GM06990 (cell line): Measurements from ENCODE around the gene HYDIN.
"Not testable (repeated sequence)": the region's sequence is repeated elsewhere in the genome, so short reads cannot be mapped to it uniquely, and the experiment has no call there.

ENCODE experiments used
- DNase-seq: peaks from one replicate; pipeline ENCODE4 v3.0.0-alpha.2; 2011; ENCODE audit not compliant: insufficient read length; ENCODE audit errors: extremely low read depth
- H3K27me3 ChIP-seq: replicated peaks from 2 replicates; pipeline ENCODE4 v1.6.0; 2011; ENCODE audit warnings: low read length; ENCODE audit not compliant: control insufficient read depth, insufficient read depth
- H3K36me3 ChIP-seq: 2 replicates; pipeline ENCODE4 v1.5.1; 2011; ENCODE audit warnings: low read length; ENCODE audit not compliant: control insufficient read depth, insufficient read depth
- H3K4me3 ChIP-seq: replicated peaks from 2 replicates; pipeline ENCODE4 v1.5.1; 2011; ENCODE audit warnings: low read depth, mild to moderate bottlenecking, control low read depth, low read length

The HYDIN gene

GRCh38 chr16:70954922-70955321 is 275.6 kb downstream of the HYDIN start:
- H3K4me3 ChIP-seq, H3K27me3 ChIP-seq, H3K36me3 ChIP-seq, DNase-seq: not testable (repeated sequence)

- DNase-seq, H3K27me3 ChIP-seq, H3K36me3 ChIP-seq, H3K4me3 ChIP-seq: not testable (repeated sequence)
These were observed 276.7 kb downstream of the HYDIN start for GRCh38 chr16:70953824-70954223.

GRCh38 chr16:70943551-70943950 is 287.0 kb downstream of the HYDIN start:
- H3K36me3 ChIP-seq, H3K4me3 ChIP-seq, DNase-seq, H3K27me3 ChIP-seq: not testable (repeated sequence)

- H3K4me3 ChIP-seq, DNase-seq, H3K36me3 ChIP-seq, H3K27me3 ChIP-seq: not testable (repeated sequence)
These were observed 290.7 kb downstream of the HYDIN start for GRCh38 chr16:70939690-70940359.

- H3K4me3 ChIP-seq, H3K36me3 ChIP-seq, DNase-seq, H3K27me3 ChIP-seq: not testable (repeated sequence)
These were observed 293.6 kb downstream of the HYDIN start for GRCh38 chr16:70936781-70937525.

- DNase-seq, H3K36me3 ChIP-seq, H3K27me3 ChIP-seq, H3K4me3 ChIP-seq: not testable (repeated sequence)
These were observed 295.2 kb downstream of the HYDIN start for GRCh38 chr16:70935325-70935724.

- not testable (repeated sequence) for H3K36me3 ChIP-seq, H3K4me3 ChIP-seq, DNase-seq, H3K27me3 ChIP-seq
These were observed 296.8 kb downstream of the HYDIN start for GRCh38 chr16:70933746-70934145.

- DNase-seq, H3K36me3 ChIP-seq, H3K27me3 ChIP-seq, H3K4me3 ChIP-seq: not testable (repeated sequence)
These were observed 299.8 kb downstream of the HYDIN start for GRCh38 chr16:70930757-70931156.

GRCh38 chr16:70922164-70922563 is 308.4 kb downstream of the HYDIN start:
- DNase-seq, H3K36me3 ChIP-seq, H3K4me3 ChIP-seq: not testable (repeated sequence)

GRCh38 chr16:70920661-70921060 is 309.9 kb downstream of the HYDIN start:
- not testable (repeated sequence) for H3K4me3 ChIP-seq, H3K27me3 ChIP-seq, DNase-seq, H3K36me3 ChIP-seq

More at GRCh38 chr16:70922164-70922563, 308.4 kb downstream of the HYDIN start:
- H3K27me3 ChIP-seq = not testable (repeated sequence)

- not testable (repeated sequence) for DNase-seq, H3K4me3 ChIP-seq, H3K36me3 ChIP-seq, H3K27me3 ChIP-seq
These were observed 342.3 kb downstream of the HYDIN start for GRCh38 chr16:70888208-70888607.

GRCh38 chr16:70884652-70885051 is 345.9 kb downstream of the HYDIN start:
- not testable (repeated sequence) for DNase-seq

GRCh38 chr16:70882311-70882710 is 348.2 kb downstream of the HYDIN start:
- H3K4me3 ChIP-seq, DNase-seq, H3K27me3 ChIP-seq, H3K36me3 ChIP-seq: not testable (repeated sequence)

More at GRCh38 chr16:70884652-70885051, 345.9 kb downstream of the HYDIN start:
- not testable (repeated sequence) for H3K27me3 ChIP-seq, H3K36me3 ChIP-seq, H3K4me3 ChIP-seq

GRCh38 chr16:70877895-70878294 is 352.6 kb downstream of the HYDIN start:
- not testable (repeated sequence) for DNase-seq

More at GRCh38 chr16:70877895-70878294, 352.6 kb downstream of the HYDIN start:
- not testable (repeated sequence) for H3K4me3 ChIP-seq, H3K27me3 ChIP-seq, H3K36me3 ChIP-seq
